GM23338 (cell line): ENCODE measurements around the gene SLC12A3. TPM values are rescaled to one million over a fixed set of nuclear protein-coding genes. Genes with fewer than 3 reads are reported as not detected.

Experiments used
- ATAC-seq: fragments of 200-7000 bp; cut with Tn5 transposase; 3 replicates; pipeline ENCODE4 v1.9.1; 2020
- DNase-seq: peaks from one replicate; pipeline ENCODE4 v3.0.0-alpha.2; 2015; ENCODE audit warnings: low spot score
- H2AFZ ChIP-seq: fragments of 200-600 bp; sonication (generic); 2 replicates; pipeline ENCODE4 v1.8.0; 2016; ENCODE audit warnings: antibody characterized with exemption, mild to moderate bottlenecking, moderate library complexity
- H3F3A ChIP-seq: fragments of 200-600 bp; sonication (generic); replicated peaks from 2 replicates; pipeline ENCODE4 v1.8.0; 2017; ENCODE audit warnings: antibody characterized with exemption, mixed run types, low read depth
- H3K27ac ChIP-seq: fragments of 200-600 bp; sonication (generic); 2 replicates; pipeline ENCODE4 v1.6.1; 2016; ENCODE audit warnings: low read depth
- H3K27me3 ChIP-seq: fragments of 200-600 bp; sonication (generic); 2 replicates; pipeline ENCODE4 v1.8.0; 2016; ENCODE audit warnings: mild to moderate bottlenecking, mixed run types, moderate library complexity; ENCODE audit not compliant: insufficient read depth
- H3K36me3 ChIP-seq: fragments of 200-600 bp; sonication (generic); 2 replicates; pipeline ENCODE4 v1.8.0; 2016; ENCODE audit warnings: mild to moderate bottlenecking; ENCODE audit not compliant: insufficient read depth
- H3K4me1 ChIP-seq: fragments of 200-600 bp; sonication (generic); 2 replicates; pipeline ENCODE4 v1.8.0; 2016; ENCODE audit warnings: mild to moderate bottlenecking, moderate library complexity; ENCODE audit not compliant: insufficient read depth
- H3K4me2 ChIP-seq: fragments of 200-600 bp; sonication (generic); 2 replicates; pipeline ENCODE4 v1.7.1; 2017; ENCODE audit warnings: mixed run types
- H3K4me3 ChIP-seq: fragments of 200-600 bp; sonication (generic); 2 replicates; pipeline ENCODE4 v1.6.1; 2016; ENCODE audit warnings: mixed run types
- H3K79me2 ChIP-seq: fragments of 200-600 bp; sonication (generic); replicated peaks from 2 replicates; pipeline ENCODE4 v1.8.0; 2017; ENCODE audit warnings: mild to moderate bottlenecking; ENCODE audit not compliant: insufficient read depth
- H3K9me2 ChIP-seq: fragments of 200-600 bp; sonication (generic); 2 replicates; pipeline ENCODE4 v1.8.0; 2017; ENCODE audit not compliant: insufficient read depth
- H4K20me1 ChIP-seq: fragments of 200-600 bp; sonication (generic); replicated peaks from 2 replicates; pipeline ENCODE4 v1.8.0; 2017; ENCODE audit warnings: mild to moderate bottlenecking; ENCODE audit not compliant: insufficient read depth
- H3K27ac Mint-ChIP-seq: 2 replicates; pipeline ENCODE4 v1.8.0; 2020; ENCODE audit warnings: inconsistent platforms, mild to moderate bottlenecking, moderate library complexity, mixed read lengths
- H3K27me3 Mint-ChIP-seq: 3 replicates; pipeline ENCODE4 v1.8.0; 2022; ENCODE audit warnings: low read depth, mild to moderate bottlenecking, moderate library complexity, mixed read lengths, inconsistent platforms; ENCODE audit not compliant: insufficient read depth, poor library complexity
- H3K36me3 Mint-ChIP-seq: 3 replicates; pipeline ENCODE4 v1.8.0; 2021; ENCODE audit warnings: low read depth, mild to moderate bottlenecking, inconsistent platforms, moderate library complexity, mixed read lengths
- H3K4me1 Mint-ChIP-seq: 3 replicates; pipeline ENCODE4 v1.8.0; 2020; ENCODE audit warnings: mild to moderate bottlenecking, inconsistent platforms, mixed read lengths
- H3K4me3 Mint-ChIP-seq: 3 replicates; pipeline ENCODE4 v1.8.0; 2021; ENCODE audit warnings: moderate library complexity, mild to moderate bottlenecking, inconsistent platforms, mixed read lengths
- H3K9me3 Mint-ChIP-seq: 3 replicates; pipeline ENCODE4 v1.8.0; 2020; ENCODE audit warnings: moderate library complexity, mild to moderate bottlenecking, inconsistent platforms, mixed read lengths
- CREB1 ChIP-seq: fragments of 250-450 bp; sonication (Bioruptor Pico); IDR thresholded peaks from 2 replicates; pipeline ENCODE4 v1.5.0; 2020; ENCODE audit warnings: low read depth, mild to moderate bottlenecking, moderate library complexity
- CTCF ChIP-seq, 2 experiments: fragments of 200-600 bp in 1 of 2; sonication (generic) in 1 of 2; conservative IDR thresholded peaks; 2 replicates each; pipeline versions ENCODE4 v1.5.1 to v1.6.1; 2016 to 2017; ENCODE audit warnings: antibody characterized with exemption in 2 of 2, low read depth in 2 of 2, mild to moderate bottlenecking in 2 of 2, moderate library complexity in 1 of 2
- ETS1 ChIP-seq: IDR thresholded peaks from 2 replicates; pipeline ENCODE4 v1.6.1; 2016; ENCODE audit warnings: antibody characterized with exemption
- EZH2 ChIP-seq: fragments of 200-600 bp; sonication (generic); IDR thresholded peaks from one replicate; pipeline ENCODE4 v1.8.0; 2017; ENCODE audit warnings: antibody characterized with exemption, mild to moderate bottlenecking, low read depth; ENCODE audit not compliant: unreplicated experiment
- EZH2phosphoT487 ChIP-seq: fragments of 200-600 bp; sonication (generic); IDR thresholded peaks from one replicate; pipeline ENCODE4 v1.8.1; 2018; ENCODE audit warnings: antibody characterized with exemption; ENCODE audit not compliant: unreplicated experiment
- JUNB ChIP-seq: IDR thresholded peaks from one replicate; pipeline ENCODE4 v1.6.1; 2016; ENCODE audit warnings: antibody characterized with exemption; ENCODE audit not compliant: unreplicated experiment
- NANOG ChIP-seq: IDR thresholded peaks from 2 replicates; pipeline ENCODE4 v1.6.1; 2016; ENCODE audit warnings: antibody characterized with exemption, borderline replicate concordance
- POLR2AphosphoS5 ChIP-seq: IDR thresholded peaks from 2 replicates; pipeline ENCODE4 v1.6.1; 2016; ENCODE audit warnings: antibody characterized with exemption, low read depth
- REST ChIP-seq: IDR thresholded peaks from one replicate; pipeline ENCODE4 v1.6.1; 2018; ENCODE audit warnings: antibody characterized with exemption; ENCODE audit not compliant: unreplicated experiment
- STAT1 ChIP-seq: IDR thresholded peaks from one replicate; pipeline ENCODE4 v1.6.1; 2016; ENCODE audit warnings: antibody characterized with exemption; ENCODE audit not compliant: unreplicated experiment
- ZNF114 ChIP-seq: fragments of 250-450 bp; sonication (Bioruptor Pico); IDR thresholded peaks from 2 replicates; pipeline ENCODE4 v1.5.0; 2020; ENCODE audit warnings: mild to moderate bottlenecking, moderate library complexity
- ZNF331 ChIP-seq: fragments of 250-450 bp; sonication (Bioruptor Pico); IDR thresholded peaks from 2 replicates; pipeline ENCODE4 v1.5.0; 2020; ENCODE audit warnings: low read depth, mild to moderate bottlenecking, moderate library complexity
- ZNF462 ChIP-seq: fragments of 250-450 bp; sonication (Bioruptor Pico); IDR thresholded peaks from 2 replicates; pipeline ENCODE4 v1.5.0; 2020; ENCODE audit warnings: mild to moderate bottlenecking, moderate library complexity
- polyA plus RNA-seq: library from polyadenylated mRNA; unstranded; fragments of >200 nt; fragmentation: Nextera tagmentation; extraction: Ambion mirVana; gene quantifications from 2 replicates; pipeline ENCODE4 v1.2.1, GENCODE V29; 2016
- total RNA-seq: library from RNA; depleted of rRNA; stranded (reverse); fragments of >200 nt; shearing (Covaris generic); gene quantifications from 2 replicates; pipeline ENCODE4 v1.2.3, GENCODE V29; 2014

SLC12A3 gene
- total and polyA plus RNA-seq, 2 experiments from 2014 or later: not detected

- Mint-ChIP-seq H3K9me3 (no peaks in the 10 kb centered on the region), H3K4me1 (no peaks in the 10 kb centered on the region), H3K27me3 (peaks cover 6% of the 10 kb centered on the region), H3K4me3 (no peak overlapping the region; the same call in 2 of the 3 replicates), H3K27ac (0 out of 2 replicates have a peak overlapping the region, but pooled peaks have one; percentile 22), H3K36me3 (no peaks in the 10 kb centered on the region)
- no peaks in the 10 kb centered on the region for H4K20me1 ChIP-seq
- H3K27me3 ChIP-seq: no peaks in the 10 kb centered on the region
- no peaks in the 10 kb centered on the region for H3K79me2 ChIP-seq
- H3F3A ChIP-seq: no peaks in the 10 kb centered on the region
- no peaks in the 10 kb centered on the region for H3K9me2 ChIP-seq
- no peak overlapping the region for H2AFZ ChIP-seq
- H3K4me3 ChIP-seq: no peak overlapping the region
- ATAC-seq (no peak), DNase-seq (no peak)
- H3K36me3 ChIP-seq: no peaks in the 10 kb centered on the region
- no peak overlapping the region for H3K27ac ChIP-seq
- no peak overlapping the region for H3K4me2 ChIP-seq
- no peaks in the 10 kb centered on the region for H3K4me1 ChIP-seq
- no peak for TF ChIP-seq EZH2
- TF ChIP-seq ETS1: no peak
- TF ChIP-seq NANOG: no peak
- no peak for TF ChIP-seq STAT1
- no peak for TF ChIP-seq REST
- no peak for TF ChIP-seq EZH2phosphoT487
- no peak for TF ChIP-seq CREB1 (CRISPR knock-in tag)
- TF ChIP-seq ZNF114: no peak
- TF ChIP-seq ZNF462: no peak
- TF ChIP-seq POLR2AphosphoS5: no peak
- no peak for TF ChIP-seq ZNF331 (CRISPR knock-in tag)
- no peak for TF ChIP-seq JUNB
- TF ChIP-seq CTCF (conservative IDR thresholded peaks at IDR 0.05; ENCODE audit: low read depth in 2 of 2): no peak
Measured at GRCh38 chr16:56897026-56897799, 32.2 kb downstream of the SLC12A3 start.
